Fibroblast of skin of abdomen (primary cell): ENCODE data around the gene PVALB. TPM values are rescaled to one million over a fixed set of nuclear protein-coding genes. Genes with fewer than 3 reads are reported as not detected.

Source experiments
- DNase-seq: peaks from one replicate; pipeline ENCODE4 v3.0.0-alpha.2; 2013
- polyA plus RNA-seq, 2 experiments: library from polyadenylated mRNA; unstranded; fragments of 120-200 nt; gene quantifications; one replicate each; pipeline ENCODE4 v1.2.1, GENCODE V29; 2013; ENCODE audit not compliant: insufficient read length in 2 of 2

PVALB gene
- polyA plus RNA-seq (2013, experiment 1 of 2; ENCODE audit: insufficient read length) = not detected
- polyA plus RNA-seq (2013, experiment 2 of 2; ENCODE audit: insufficient read length) = not detected

GRCh38 chr22:36816636-36817524 lies at the start of gene PVALB:
Gene PVALB (minus strand): TSS chr22:36817035. CDS start chr22:36817005, 30 bp downstream.
- no peak for DNase-seq

- DNase-seq = no peak
These were observed 48.5 kb upstream of the PVALB start for GRCh38 chr22:36865346-36865745.

GRCh38 chr22:36864454-36865215 lies 47.8 kb upstream of the PVALB start:
- no peak for DNase-seq

DNA sequence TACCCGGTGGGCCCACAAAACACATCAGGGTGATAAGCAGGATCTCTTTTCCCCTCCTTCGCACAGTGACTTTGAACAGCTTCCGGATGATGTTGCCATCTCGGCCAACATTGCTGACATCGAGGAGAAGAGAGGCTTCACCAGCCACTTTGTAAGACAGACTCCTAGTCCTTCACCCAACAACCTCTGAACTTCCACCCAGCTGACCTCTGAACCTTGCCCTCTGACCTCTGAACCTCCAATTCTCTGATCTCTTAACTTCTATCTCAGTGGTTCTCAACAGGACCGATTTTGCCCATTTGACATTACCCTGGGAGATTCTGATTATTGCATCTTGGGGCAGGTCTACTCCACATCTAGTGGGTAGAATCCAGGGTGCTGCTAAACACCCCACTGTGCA lies 47.1 kb upstream of the PVALB start:
- DNase-seq = no peak

GRCh38 chr22:36863281-36863680 lies 46.4 kb upstream of the PVALB start:
- no peak for DNase-seq

DNA sequence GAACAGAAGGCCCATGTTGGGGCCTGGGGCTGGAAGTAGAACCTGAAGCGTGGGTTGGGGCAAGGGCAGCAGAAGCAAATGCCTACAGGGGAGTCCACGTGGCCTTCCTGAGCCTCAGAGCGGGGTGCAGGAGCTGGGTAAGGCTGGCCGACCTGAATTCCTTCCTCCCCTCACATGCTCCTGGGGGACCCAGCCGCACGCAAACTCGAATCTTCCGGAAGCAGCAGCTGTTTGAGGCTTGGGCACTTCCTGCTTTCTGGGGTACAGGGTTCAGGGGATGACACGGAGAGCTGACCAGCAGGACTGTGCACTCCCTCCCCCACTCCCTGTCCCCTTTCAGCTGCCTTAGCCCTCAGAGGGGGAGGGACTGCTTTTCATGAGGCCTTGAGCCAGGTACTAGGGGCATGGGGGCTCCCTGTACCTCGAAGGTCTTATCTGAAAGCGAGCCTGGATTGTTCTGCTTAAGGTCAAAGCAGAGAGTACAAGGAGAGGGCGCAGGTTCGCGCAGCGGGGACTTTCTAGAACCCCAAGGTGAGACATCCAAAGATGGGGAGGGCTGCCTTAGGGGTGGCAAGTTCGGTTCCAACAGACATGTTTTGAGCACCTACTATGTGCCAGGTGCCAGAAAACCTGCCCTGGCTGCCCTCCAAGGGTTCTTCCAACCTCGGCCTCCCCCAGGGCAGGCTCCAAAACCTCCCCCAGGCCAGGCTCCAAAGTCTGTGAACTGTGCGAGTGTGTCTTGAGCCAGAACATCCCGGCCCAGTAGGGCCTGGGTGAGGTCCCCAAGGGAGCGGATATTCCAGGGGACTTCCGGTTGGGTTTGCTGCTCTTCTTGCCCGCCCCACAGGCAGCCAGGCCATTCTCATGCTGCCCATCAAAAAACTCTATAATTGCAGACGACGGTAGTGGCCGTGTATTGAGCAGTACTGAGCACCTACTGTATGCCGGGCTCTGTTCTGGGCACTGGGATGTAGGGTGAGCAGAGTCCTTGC lies 45.7 kb upstream of the PVALB start:
- no peak for DNase-seq

DNA sequence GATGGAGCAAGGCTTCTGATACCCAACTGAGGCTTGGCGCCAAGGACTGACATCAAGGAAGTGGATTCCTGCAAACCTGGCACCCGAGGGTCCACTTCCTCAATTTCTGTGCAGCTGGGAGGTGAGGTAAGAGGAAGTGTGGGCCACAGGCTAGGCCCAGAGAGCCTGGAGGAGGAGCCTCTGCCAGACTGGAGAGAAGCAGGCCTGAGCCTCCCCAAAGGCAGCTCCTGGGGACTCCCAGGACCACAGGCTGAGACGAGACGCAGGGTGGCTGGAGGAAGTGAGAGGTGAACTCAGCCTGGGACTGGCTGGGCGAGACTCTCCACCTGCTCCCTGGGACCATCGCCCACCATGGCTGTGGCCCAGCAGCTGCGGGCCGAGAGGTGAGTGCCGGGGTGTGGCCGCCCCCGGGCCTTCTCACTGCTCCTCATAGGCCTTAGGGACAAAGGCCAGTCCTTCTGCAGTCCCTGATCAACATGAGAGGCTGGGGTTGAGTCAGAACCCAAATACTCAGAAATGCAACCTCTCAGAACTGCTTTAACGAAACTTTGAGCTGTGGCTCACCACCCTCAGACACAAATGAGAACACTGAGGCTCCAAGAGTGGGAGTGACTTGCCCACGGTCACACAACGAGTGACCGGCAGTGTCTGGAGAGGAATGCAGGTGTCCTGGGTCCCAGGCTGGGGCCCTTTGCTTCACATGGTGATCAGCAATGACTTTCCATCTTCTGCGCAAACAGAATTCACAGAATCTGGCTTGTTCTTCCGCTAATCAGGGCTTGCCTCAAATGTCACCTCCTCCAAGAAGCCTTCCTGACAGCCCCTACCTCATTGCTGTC lies 44.2 kb upstream of the PVALB start, which contains the start of gene NCF4:
Gene NCF4, plus strand, starts transcription at position 186 of the 839 bp plus-strand sequence. Its CDS starts 166 bp downstream, at position 352.
- DNase-seq = no peak

GRCh38 chr22:36860438-36860820 lies 43.6 kb upstream of the PVALB start:
- no peak for DNase-seq

- no peak for DNase-seq
These were observed 43.2 kb upstream of the PVALB start for GRCh38 chr22:36860017-36860416.

DNA sequence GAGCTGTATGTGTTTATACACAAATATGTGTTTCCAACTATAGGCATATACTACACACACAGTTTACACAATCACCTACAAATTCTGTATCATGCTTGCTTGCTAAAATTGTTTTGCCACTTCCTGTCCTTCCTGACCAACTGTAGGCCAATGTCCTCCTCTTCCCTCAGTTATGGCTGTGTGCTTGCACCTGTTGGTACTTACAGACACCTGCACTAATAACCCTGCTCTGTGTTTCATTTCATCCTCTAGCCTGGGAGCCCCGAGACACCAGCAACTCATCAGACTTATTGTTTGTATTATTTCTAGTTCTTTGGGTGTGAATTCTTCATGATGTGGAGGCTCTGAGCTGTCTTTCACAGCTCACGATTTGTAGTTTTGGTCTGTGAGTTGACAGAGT lies 42.1 kb upstream of the PVALB start:
- no peak for DNase-seq

DNA sequence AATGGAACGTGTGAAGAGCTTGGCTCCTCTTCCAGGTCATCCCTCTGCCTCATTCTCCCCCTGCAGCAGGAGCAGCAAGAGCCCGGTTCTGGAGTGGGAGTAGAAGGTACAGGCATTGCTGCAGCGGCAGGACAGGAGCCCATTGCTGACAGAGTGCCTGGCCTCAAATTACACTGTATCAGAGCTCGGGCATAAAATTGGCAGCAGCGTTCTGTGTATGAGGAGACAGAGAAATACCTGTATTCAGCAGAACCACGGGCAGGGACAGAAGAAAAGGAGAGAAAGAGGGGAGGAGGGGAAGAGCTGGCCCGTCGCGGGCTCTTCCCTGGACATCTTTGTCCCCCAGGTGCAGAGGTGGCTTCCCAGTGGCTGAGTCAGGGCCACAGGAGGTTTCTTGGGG lies 41.3 kb upstream of the PVALB start:
- DNase-seq = no peak

- DNase-seq = no peak
These were observed 39.9 kb upstream of the PVALB start for GRCh38 chr22:36856792-36857135.

- DNase-seq = peak; percentile 76
These were observed 39.4 kb upstream of the PVALB start for GRCh38 chr22:36856121-36856791.

GRCh38 chr22:36855478-36855877 lies 38.6 kb upstream of the PVALB start:
- DNase-seq = no peak

DNA sequence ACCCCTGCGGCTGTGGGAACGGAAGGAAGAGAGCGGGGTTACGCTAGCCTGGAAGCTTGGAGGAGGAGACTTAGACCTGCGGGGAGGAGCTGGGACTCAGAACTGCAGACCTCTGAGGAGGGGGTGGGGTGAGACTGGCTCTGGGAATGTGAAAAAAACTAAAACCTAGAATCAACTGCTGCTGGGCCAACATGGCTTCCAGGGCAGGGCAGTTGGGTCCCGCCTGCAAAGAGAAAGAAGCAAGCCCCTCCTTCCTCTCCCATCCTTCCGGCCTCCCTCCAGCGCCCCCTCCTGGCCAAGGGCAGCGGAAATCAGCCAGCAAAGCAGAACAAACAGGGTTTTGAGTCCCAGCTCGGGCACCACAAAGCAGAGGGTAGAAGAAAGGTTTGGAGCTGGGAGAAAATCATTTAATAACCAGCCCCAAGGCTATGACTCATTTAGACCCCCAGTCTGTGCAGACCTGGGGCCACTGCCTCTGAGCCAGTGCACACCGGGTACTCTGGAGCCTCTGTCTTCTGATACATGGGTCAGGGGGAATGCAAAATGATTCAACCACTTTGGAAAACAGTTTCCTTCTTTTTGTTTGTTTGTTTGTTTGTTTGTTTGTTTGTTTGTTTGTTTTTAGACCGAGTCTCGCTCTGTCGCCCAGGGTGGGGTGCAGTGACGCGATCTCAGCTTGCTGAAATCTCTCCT lies 36.7 kb upstream of the PVALB start:
- peak; percentile 45 for DNase-seq

GRCh38 chr22:36852056-36852973 lies 35.5 kb upstream of the PVALB start:
- no peak for DNase-seq

DNA sequence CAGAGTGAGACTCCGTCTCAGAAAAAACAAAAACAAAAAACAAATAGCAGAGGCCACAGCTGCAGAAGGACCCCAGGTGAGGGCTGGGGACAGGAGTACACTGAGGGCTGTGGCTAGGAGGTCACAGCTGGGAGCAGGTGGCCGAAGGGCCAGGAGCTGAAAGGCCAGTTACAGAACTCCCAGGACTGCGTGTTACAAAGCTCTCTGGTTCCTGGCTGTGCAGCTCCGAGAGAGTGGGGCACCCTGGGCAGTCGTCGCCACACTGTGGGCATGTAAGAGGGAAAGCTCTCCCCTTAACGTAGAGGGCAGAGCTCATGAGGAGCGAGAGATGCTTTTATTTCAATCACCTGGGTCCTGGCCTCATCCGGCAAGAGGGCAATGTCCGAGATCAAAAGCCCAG lies 33.8 kb upstream of the PVALB start:
- DNase-seq = no peak

- DNase-seq = no peak
These were observed 33.2 kb upstream of the PVALB start for GRCh38 chr22:36850056-36850455.

DNA sequence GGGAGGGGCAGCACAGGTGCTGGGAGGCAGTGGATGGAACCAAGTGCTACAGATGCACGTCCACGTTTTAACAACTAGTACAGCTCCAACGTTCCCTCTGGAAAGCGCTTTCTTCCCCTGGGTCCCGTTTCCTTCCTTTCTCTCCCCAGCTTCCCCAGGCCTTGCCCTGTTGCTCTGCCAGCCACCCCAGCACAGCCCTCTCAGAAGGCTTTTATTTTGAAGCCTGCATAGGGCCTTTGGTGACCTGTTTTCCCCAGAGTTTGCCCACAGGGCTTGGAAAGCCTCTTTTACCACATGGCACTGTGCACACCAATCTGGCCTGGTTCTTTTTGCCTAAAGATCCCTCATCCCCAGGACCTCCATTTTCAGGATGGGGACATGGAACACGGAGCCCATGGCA lies 30.1 kb upstream of the PVALB start:
- DNase-seq = no peak
